Caco-2 (cell line): ENCODE measurements around the gene TLE5. TPM values are rescaled to one million over a fixed set of nuclear protein-coding genes. Genes with fewer than 3 reads are reported as not detected.

Experiments
- BruUV-seq: library from RNA; stranded (reverse); fragments of 400-500 nt; replicated peaks from 2 replicates; lab custom pipeline; 2021; lab: Mats Ljungman, UMichigan
- CTCF ChIA-PET: fragments of 300-600 bp; sonication (Branson Sonifier 250); formaldehyde crosslinking; loops from one replicate; lab custom pipeline; 2022; ENCODE audit warnings: antibody characterized with exemption; lab: Charles Lee
- POLR2A ChIA-PET: fragments of 300-600 bp; sonication (Branson Sonifier 250); formaldehyde crosslinking; loops from one replicate; lab custom pipeline; 2022; ENCODE audit warnings: antibody characterized with exemption; lab: Charles Lee
- DNase-seq, 2 experiments: peaks; one replicate each; pipeline versions ENCODE4 v3.0.0 to v3.0.0-alpha.2; 2020 to 2022
- H3K27me3 ChIP-seq: replicated peaks from 2 replicates; pipeline ENCODE4 v1.6.0; 2011; ENCODE audit warnings: low read length; ENCODE audit not compliant: control insufficient read depth, insufficient read depth
- H3K36me3 ChIP-seq: 2 replicates; pipeline ENCODE4 v1.5.1; 2011; ENCODE audit warnings: low read length; ENCODE audit not compliant: control insufficient read depth, insufficient read depth
- H3K4me1 ChIP-seq: fragments of 250-450 bp; sonication (Bioruptor Pico); 2 replicates; pipeline ENCODE4 v1.5.1; 2020; ENCODE audit warnings: mild to moderate bottlenecking
- H3K4me3 ChIP-seq: 2 replicates; pipeline ENCODE4 v1.5.1; 2011; ENCODE audit warnings: low read depth, mild to moderate bottlenecking, control low read depth, low read length
- H3K9me3 ChIP-seq: fragments of 250-450 bp; sonication (Bioruptor Pico); 2 replicates; pipeline ENCODE4 v1.5.1; 2020; ENCODE audit warnings: mild to moderate bottlenecking, moderate library complexity
- H3K27ac Mint-ChIP-seq: one replicate; pipeline ENCODE4 v1.8.0; 2022; ENCODE audit warnings: mixed read lengths; ENCODE audit not compliant: unreplicated experiment
- H3K27me3 Mint-ChIP-seq: one replicate; pipeline ENCODE4 v1.8.0; 2022; ENCODE audit warnings: mixed read lengths; ENCODE audit not compliant: insufficient read depth, unreplicated experiment
- H3K36me3 Mint-ChIP-seq: one replicate; pipeline ENCODE4 v1.8.0; 2022; ENCODE audit warnings: mild to moderate bottlenecking, mixed read lengths; ENCODE audit not compliant: insufficient read depth, unreplicated experiment
- H3K4me1 Mint-ChIP-seq: one replicate; pipeline ENCODE4 v1.8.0; 2022; ENCODE audit warnings: low read depth, mixed read lengths; ENCODE audit not compliant: unreplicated experiment
- H3K4me3 Mint-ChIP-seq: one replicate; pipeline ENCODE4 v1.8.0; 2022; ENCODE audit warnings: mild to moderate bottlenecking, moderate library complexity, mixed read lengths; ENCODE audit not compliant: unreplicated experiment
- H3K9me3 Mint-ChIP-seq: one replicate; pipeline ENCODE4 v1.8.0; 2022; ENCODE audit warnings: mixed read lengths; ENCODE audit not compliant: unreplicated experiment
- CTCF ChIP-seq, 2 experiments: fragments of 200-600 bp in 1 of 2; IDR thresholded peaks; 1 replicate in 1 of 2; 2 replicates in 1 of 2; pipeline versions ENCODE4 v1.5.1 to v1.8.0; 2011 to 2022; ENCODE audit warnings: antibody characterized with exemption in 1 of 2, control low read depth in 1 of 2, inconsistent platforms in 1 of 2, low read depth in 1 of 2, low read length in 1 of 2, mild to moderate bottlenecking in 1 of 2, moderate library complexity in 1 of 2; ENCODE audit not compliant: insufficient read depth in 1 of 2, severe bottlenecking in 1 of 2, unreplicated experiment in 1 of 2
- intact Hi-C: fragments of 100-400 bp; cut with micrococcal nuclease; formaldehyde crosslinking; loops from one replicate; pipeline ENCODE4 v1.10.0; 2022; ENCODE audit not compliant: unreplicated experiment
- total RNA-seq: library from RNA; stranded (reverse); gene quantifications from 2 replicates; pipeline ENCODE4 v1.2.3, GENCODE V29; 2022

Gene TLE5
- total RNA-seq, 1 experiment from 2014 or later, result 132 TPM

- BruUV-seq, result no TSS peak
- POLR2A ChIA-PET, result no interaction called here
Measured at GRCh38 chr19:3010871-3011270, 51.4 kb downstream of the TLE5 start.

GRCh38 chr19:3008994-3009393 lies 53.3 kb downstream of the TLE5 start:
- Mint-ChIP-seq H3K27me3 (no peaks in the 10 kb centered on the region), H3K36me3 (no peaks in the 10 kb centered on the region), H3K4me3 (no peak overlapping the region), H3K27ac (no peak overlapping the region), H3K4me1 (no peaks in the 10 kb centered on the region), H3K9me3 (no peaks in the 10 kb centered on the region)
- Histone ChIP-seq H3K4me1 (no peaks in the 10 kb centered on the region), H3K4me3 (no peak overlapping the region), H3K27me3 (no peaks in the 10 kb centered on the region), H3K9me3 (no peaks in the 10 kb centered on the region), H3K36me3 (peaks cover 2% of the 10 kb centered on the region; the same call in 1 of the 2 replicates)
- no peak for TF ChIP-seq CTCF (IDR thresholded peaks at IDR 0.05; ENCODE audit: insufficient read depth in 1 of 2, low read depth in 1 of 2, low read length in 1 of 2, severe bottlenecking in 1 of 2, unreplicated experiment in 1 of 2)
- BruUV-seq, result no TSS peak
- intact Hi-C loops, result no loop called here
- CTCF ChIA-PET, result no interaction called here
- POLR2A ChIA-PET, result no interaction called here
- DNase-seq, result no peak

More at GRCh38 chr19:3010871-3011270, 51.4 kb downstream of the TLE5 start:
- Histone ChIP-seq H3K27me3 (no peaks in the 10 kb centered on the region), H3K4me1 (no peaks in the 10 kb centered on the region), H3K36me3 (peaks cover 2% of the 10 kb centered on the region; the same call in 1 of the 2 replicates), H3K4me3 (no peak overlapping the region), H3K9me3 (no peaks in the 10 kb centered on the region)
- no peak for DNase-seq
- intact Hi-C loops, result no loop called here
- H3K4me3 Mint-ChIP-seq, result no peak overlapping the region
- no peaks in the 10 kb centered on the region for H3K9me3 Mint-ChIP-seq
- TF ChIP-seq CTCF (IDR thresholded peaks at IDR 0.05; ENCODE audit: insufficient read depth in 1 of 2, low read depth in 1 of 2, low read length in 1 of 2, severe bottlenecking in 1 of 2, unreplicated experiment in 1 of 2), result no peak
- no peak overlapping the region for H3K27ac Mint-ChIP-seq
- no peaks in the 10 kb centered on the region for H3K27me3 Mint-ChIP-seq
- CTCF ChIA-PET, result interaction anchor here (0.6 kb wide), 1 partner anchor 48 kb away, joined by 4 read pairs; no protein-coding TSS in a partner anchor
- no peaks in the 10 kb centered on the region for H3K36me3 Mint-ChIP-seq
- H3K4me1 Mint-ChIP-seq, result no peaks in the 10 kb centered on the region

GRCh38 chr19:3007975-3008374 lies 54.3 kb downstream of the TLE5 start:
- ChIA-PET CTCF (no interaction called here), POLR2A (no interaction called here)
- no peak for TF ChIP-seq CTCF (IDR thresholded peaks at IDR 0.05; ENCODE audit: insufficient read depth in 1 of 2, low read depth in 1 of 2, low read length in 1 of 2, severe bottlenecking in 1 of 2, unreplicated experiment in 1 of 2)
- intact Hi-C loops, result no loop called here
- Mint-ChIP-seq H3K27me3 (no peaks in the 10 kb centered on the region), H3K4me3 (no peak overlapping the region), H3K9me3 (no peaks in the 10 kb centered on the region), H3K36me3 (no peaks in the 10 kb centered on the region), H3K27ac (no peak overlapping the region), H3K4me1 (no peaks in the 10 kb centered on the region)
- Histone ChIP-seq H3K4me3 (no peak overlapping the region), H3K4me1 (no peaks in the 10 kb centered on the region), H3K36me3 (peaks cover 2% of the 10 kb centered on the region; the same call in 1 of the 2 replicates), H3K9me3 (no peaks in the 10 kb centered on the region), H3K27me3 (no peaks in the 10 kb centered on the region)
- no peak for DNase-seq
- no TSS peak for BruUV-seq
